HL-60 (cell line): Measurements from ENCODE around the gene EMP3.

Experiments used
- DNase-seq, 2 experiments: peaks; one replicate each; pipeline ENCODE4 v3.0.0-alpha.2; 2010 to 2020; ENCODE audit warnings: low read depth in 1 of 2, low spot score in 1 of 2
- H3K27ac ChIP-seq: fragments of 250-450 bp; sonication (Bioruptor Pico); replicated peaks from 2 replicates; pipeline ENCODE4 v1.5.1; 2020; ENCODE audit warnings: mild to moderate bottlenecking, moderate library complexity
- H3K27me3 ChIP-seq: fragments of 250-450 bp; sonication (Bioruptor Pico); 2 replicates; pipeline ENCODE4 v1.5.1; 2021; ENCODE audit warnings: mild to moderate bottlenecking, moderate library complexity; ENCODE audit not compliant: insufficient read depth, poor library complexity, severe bottlenecking
- H3K4me3 ChIP-seq: replicated peaks from 2 replicates; pipeline ENCODE4 v1.5.1; 2011; ENCODE audit warnings: mild to moderate bottlenecking, control low read depth, low read length; ENCODE audit not compliant: insufficient read depth
- GABPA ChIP-seq: IDR thresholded peaks from 2 replicates; pipeline ENCODE4 v1.6.1; 2012; ENCODE audit warnings: low read depth
- POLR2AphosphoS5 ChIP-seq: IDR thresholded peaks from 2 replicates; pipeline ENCODE4 v1.6.1; 2012; ENCODE audit warnings: low read depth
- SPI1 ChIP-seq: IDR thresholded peaks from 2 replicates; pipeline ENCODE4 v1.6.1; 2012; ENCODE audit warnings: low read depth, mild to moderate bottlenecking, borderline replicate concordance
- long read RNA-seq: library from polyadenylated mRNA; unstranded; transcript quantifications from one replicate; pipeline ENCODE4 v2.0.0, GENCODE V29; 2020
- TF ChIP-seq, protein P1 (sequence below): IDR thresholded peaks from 2 replicates; pipeline ENCODE4 v1.6.1; 2012; ENCODE audit warnings: low read depth; ENCODE audit not compliant: insufficient replicate concordance
- TF ChIP-seq, protein P2 (sequence below): IDR thresholded peaks from one replicate; pipeline ENCODE4 v1.5.1; 2011; ENCODE audit warnings: low read length, control low read depth, inconsistent platforms; ENCODE audit not compliant: insufficient read depth

EMP3 gene, protein sequence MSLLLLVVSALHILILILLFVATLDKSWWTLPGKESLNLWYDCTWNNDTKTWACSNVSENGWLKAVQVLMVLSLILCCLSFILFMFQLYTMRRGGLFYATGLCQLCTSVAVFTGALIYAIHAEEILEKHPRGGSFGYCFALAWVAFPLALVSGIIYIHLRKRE
- long read RNA-seq, transcript EMP3-201 (5 exons, 876 nt): major isoform, 18 of 27 reads
- long read RNA-seq, partial matches to known transcripts: 3 of 27 reads
- long read RNA-seq, other reads (novel, unspliced or antisense): 2 of 27 reads

DNA sequence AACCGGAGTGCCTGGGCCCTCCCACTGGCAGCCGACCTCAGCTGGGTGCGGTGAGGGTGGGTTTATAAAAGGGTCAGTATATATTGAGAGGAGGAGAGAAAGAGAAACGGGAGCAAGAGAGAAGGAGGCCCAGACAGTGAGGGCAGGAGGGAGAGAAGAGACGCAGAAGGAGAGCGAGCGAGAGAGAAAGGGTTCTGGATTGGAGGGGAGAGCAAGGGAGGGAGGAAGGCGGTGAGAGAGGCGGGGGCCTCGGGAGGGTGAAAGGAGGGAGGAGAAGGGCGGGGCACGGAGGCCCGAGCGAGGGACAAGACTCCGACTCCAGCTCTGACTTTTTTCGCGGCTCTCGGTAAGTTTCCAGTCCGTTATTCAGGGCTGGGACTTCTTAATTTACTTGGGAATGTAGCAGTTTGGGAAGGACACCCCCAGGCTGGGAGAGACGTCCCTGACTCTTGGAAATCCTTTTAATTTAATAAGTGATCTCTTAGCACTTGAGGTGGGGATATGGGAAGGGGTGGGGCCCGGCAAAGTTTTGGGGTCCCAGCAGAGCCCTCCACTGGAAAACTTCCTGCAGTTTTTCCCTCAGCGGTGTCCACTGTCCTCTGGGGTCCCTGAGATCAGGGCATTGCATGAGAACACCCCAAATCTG, at the start of gene EMP3:
TSS of gene EMP3 (plus strand) at position 288 of the 646 bp plus-strand sequence. CDS start 1,293 bp downstream, outside the sequence.
- peak within 1 kb of the TSS; percentile 53 for H3K4me3 ChIP-seq
- no peaks in the 10 kb centered on the region for H3K27me3 ChIP-seq
- peak; percentile 73 to 88 for DNase-seq
- peak within 1 kb of the TSS; percentile 82 for H3K27ac ChIP-seq
- TF ChIP-seq, protein P1, sequence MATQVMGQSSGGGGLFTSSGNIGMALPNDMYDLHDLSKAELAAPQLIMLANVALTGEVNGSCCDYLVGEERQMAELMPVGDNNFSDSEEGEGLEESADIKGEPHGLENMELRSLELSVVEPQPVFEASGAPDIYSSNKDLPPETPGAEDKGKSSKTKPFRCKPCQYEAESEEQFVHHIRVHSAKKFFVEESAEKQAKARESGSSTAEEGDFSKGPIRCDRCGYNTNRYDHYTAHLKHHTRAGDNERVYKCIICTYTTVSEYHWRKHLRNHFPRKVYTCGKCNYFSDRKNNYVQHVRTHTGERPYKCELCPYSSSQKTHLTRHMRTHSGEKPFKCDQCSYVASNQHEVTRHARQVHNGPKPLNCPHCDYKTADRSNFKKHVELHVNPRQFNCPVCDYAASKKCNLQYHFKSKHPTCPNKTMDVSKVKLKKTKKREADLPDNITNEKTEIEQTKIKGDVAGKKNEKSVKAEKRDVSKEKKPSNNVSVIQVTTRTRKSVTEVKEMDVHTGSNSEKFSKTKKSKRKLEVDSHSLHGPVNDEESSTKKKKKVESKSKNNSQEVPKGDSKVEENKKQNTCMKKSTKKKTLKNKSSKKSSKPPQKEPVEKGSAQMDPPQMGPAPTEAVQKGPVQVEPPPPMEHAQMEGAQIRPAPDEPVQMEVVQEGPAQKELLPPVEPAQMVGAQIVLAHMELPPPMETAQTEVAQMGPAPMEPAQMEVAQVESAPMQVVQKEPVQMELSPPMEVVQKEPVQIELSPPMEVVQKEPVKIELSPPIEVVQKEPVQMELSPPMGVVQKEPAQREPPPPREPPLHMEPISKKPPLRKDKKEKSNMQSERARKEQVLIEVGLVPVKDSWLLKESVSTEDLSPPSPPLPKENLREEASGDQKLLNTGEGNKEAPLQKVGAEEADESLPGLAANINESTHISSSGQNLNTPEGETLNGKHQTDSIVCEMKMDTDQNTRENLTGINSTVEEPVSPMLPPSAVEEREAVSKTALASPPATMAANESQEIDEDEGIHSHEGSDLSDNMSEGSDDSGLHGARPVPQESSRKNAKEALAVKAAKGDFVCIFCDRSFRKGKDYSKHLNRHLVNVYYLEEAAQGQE: no peak
- TF ChIP-seq POLR2AphosphoS5 (peak; percentile 74; the same call in 1 of the 2 replicates), GABPA (no peak), SPI1 (peak; percentile 91)
- TF ChIP-seq, protein P2, sequence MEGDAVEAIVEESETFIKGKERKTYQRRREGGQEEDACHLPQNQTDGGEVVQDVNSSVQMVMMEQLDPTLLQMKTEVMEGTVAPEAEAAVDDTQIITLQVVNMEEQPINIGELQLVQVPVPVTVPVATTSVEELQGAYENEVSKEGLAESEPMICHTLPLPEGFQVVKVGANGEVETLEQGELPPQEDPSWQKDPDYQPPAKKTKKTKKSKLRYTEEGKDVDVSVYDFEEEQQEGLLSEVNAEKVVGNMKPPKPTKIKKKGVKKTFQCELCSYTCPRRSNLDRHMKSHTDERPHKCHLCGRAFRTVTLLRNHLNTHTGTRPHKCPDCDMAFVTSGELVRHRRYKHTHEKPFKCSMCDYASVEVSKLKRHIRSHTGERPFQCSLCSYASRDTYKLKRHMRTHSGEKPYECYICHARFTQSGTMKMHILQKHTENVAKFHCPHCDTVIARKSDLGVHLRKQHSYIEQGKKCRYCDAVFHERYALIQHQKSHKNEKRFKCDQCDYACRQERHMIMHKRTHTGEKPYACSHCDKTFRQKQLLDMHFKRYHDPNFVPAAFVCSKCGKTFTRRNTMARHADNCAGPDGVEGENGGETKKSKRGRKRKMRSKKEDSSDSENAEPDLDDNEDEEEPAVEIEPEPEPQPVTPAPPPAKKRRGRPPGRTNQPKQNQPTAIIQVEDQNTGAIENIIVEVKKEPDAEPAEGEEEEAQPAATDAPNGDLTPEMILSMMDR: no peak

DNA sequence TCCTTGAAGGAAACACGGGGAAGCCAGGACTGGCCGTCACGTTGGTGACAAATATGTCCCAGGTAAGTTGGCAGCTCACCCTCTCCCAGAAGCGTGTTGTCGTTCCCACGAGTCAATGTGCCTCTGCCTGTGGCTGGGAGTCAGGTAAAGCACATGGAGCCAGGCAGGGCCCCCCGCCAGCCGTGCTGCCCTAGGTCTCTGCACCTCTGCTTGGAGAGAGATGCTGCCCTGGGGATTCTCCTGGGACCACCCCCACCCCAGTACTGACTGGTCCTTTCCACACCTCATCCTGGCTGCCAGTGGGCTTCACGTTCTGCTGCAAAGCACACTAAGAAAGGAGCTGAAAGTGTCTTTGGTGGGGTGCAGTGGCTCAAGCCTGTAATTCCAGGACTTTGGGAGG, 45.6 kb upstream of the EMP3 start:
- no peak for DNase-seq
- TF ChIP-seq, protein P2: no peak
- TF ChIP-seq, protein P1: no peak
- no peak for TF ChIP-seq POLR2AphosphoS5
- no peak for TF ChIP-seq GABPA
- no peak for TF ChIP-seq SPI1
- H3K27me3 ChIP-seq: no peaks in the 10 kb centered on the region

DNA sequence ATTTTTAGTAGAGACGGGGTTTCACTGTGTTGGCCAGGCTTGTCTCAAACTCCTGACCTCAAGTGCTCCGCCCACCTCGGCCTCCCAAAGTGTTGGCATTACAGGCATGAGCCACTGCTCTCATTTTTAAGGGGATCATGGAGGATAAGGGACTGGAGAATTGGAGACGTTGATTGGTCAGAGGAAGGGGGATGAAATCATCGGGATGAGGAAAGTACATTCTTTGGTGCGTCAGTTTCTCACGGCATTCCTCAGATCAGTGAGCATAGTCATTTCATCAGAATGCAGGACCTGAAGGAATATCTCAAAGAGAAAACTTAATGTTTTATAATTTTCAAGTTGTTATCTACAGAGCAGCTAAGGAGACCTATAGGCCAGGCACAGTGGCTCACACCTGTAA, 41.4 kb upstream of the EMP3 start:
- Histone ChIP-seq H3K4me3 (no peak overlapping the region), H3K27ac (no peak overlapping the region), H3K27me3 (no peaks in the 10 kb centered on the region)
- no peak for DNase-seq
- no peak for TF ChIP-seq POLR2AphosphoS5
- TF ChIP-seq, protein P1: no peak
- TF ChIP-seq SPI1: no peak
- TF ChIP-seq, protein P2: no peak
- no peak for TF ChIP-seq GABPA

More for the DNA sequence above, 45.6 kb upstream of the EMP3 start:
- Histone ChIP-seq H3K27ac (no peak overlapping the region), H3K4me3 (no peak overlapping the region)
